AG10803 (cell line): ENCODE measurements around the gene CD34.
"Not testable (repeated sequence)": the region's sequence is repeated elsewhere in the genome, so short reads cannot be mapped to it uniquely, and the experiment has no call there.

Experiments
- DNase-seq: peaks from one replicate; pipeline ENCODE4 v3.0.0; 2010; ENCODE audit warnings: low read depth
- H3K4me3 ChIP-seq: 2 replicates; pipeline ENCODE4 v1.5.1; 2011; ENCODE audit warnings: mild to moderate bottlenecking, low read length, control low read depth
- CTCF ChIP-seq: conservative IDR thresholded peaks from 2 replicates; pipeline ENCODE4 v1.5.1; 2011; ENCODE audit warnings: mild to moderate bottlenecking, low read length, control low read depth, inconsistent platforms

Gene CD34

GRCh38 chr1:207926984-207927383 is 16.1 kb upstream of the CD34 start:
- TF ChIP-seq CTCF = no peak
- no peak for DNase-seq
- no peak overlapping the region for H3K4me3 ChIP-seq

DNA sequence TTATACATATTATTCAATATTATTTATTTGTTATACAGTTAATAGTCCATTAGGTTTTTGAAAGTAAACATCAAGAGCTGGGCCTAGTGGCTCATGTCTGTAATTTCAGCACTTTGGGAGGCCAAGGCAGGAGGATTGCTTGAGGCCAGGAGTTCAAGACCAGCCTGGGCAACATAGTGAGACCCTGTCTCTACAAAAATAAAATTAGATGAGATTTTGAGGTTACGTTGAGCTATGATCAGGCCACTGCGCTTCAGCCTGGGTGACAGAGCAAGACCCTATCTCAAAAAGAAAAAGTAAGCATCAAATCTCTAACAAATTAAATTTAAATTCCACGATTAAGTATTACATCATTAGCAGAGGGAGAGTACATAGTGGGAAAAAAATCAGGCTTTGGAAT is 15.0 kb upstream of the CD34 start:
- not testable (repeated sequence) for H3K4me3 ChIP-seq, DNase-seq

GRCh38 chr1:207925210-207925609 is 14.3 kb upstream of the CD34 start:
- DNase-seq = peak; percentile 60
- TF ChIP-seq CTCF = no peak
- no peak overlapping the region for H3K4me3 ChIP-seq

- no peak for DNase-seq
- H3K4me3 ChIP-seq = no peak overlapping the region
- no peak for TF ChIP-seq CTCF
These were observed 12.6 kb upstream of the CD34 start for GRCh38 chr1:207923561-207923960.

- no peak for DNase-seq
- H3K4me3 ChIP-seq = no peak overlapping the region
- TF ChIP-seq CTCF = no peak
These were observed 12.2 kb upstream of the CD34 start for GRCh38 chr1:207923121-207923520.

DNA sequence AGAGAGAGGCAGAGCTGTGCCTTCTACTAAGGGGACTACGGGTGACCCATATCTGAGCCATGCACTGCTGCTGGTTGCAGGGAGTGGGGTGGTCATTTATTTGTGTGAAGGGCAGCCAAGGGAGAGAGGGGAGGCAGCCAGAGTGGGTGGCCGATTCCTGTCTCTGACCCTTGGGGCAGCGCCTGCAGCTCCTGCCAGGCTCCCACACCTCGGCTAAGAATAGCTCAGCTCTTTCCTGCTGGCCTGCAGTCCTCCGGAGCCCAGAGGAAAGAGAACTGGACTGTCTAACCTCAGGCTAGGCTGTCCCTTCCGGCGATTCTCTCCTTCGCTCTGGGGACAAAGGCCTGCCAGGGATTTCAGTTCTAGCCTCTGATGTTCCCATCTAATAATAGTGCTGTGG is 11.6 kb upstream of the CD34 start:
- H3K4me3 ChIP-seq = no peak overlapping the region
- no peak for TF ChIP-seq CTCF
- DNase-seq = no peak

DNA sequence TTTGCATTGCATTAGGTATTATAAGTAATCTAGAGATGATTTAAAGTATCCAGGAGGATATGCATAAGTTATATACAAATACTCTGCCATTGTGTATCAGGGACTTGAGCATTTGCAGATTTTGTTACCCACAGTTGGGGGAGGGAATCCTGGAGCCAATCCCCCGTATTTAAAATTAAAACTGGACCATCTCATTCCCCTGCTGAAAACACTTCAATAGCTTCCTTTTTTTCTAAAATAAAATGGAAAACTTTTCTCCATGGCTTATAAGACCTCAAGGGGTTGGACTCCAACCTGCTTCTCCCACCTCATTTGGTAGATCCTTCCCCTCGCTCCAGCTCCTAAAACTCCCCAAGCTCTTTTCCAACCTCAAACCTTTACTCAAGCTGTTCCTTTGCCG is 10.4 kb upstream of the CD34 start:
- no peak for DNase-seq
- H3K4me3 ChIP-seq = no peak overlapping the region
- TF ChIP-seq CTCF = no peak

DNA sequence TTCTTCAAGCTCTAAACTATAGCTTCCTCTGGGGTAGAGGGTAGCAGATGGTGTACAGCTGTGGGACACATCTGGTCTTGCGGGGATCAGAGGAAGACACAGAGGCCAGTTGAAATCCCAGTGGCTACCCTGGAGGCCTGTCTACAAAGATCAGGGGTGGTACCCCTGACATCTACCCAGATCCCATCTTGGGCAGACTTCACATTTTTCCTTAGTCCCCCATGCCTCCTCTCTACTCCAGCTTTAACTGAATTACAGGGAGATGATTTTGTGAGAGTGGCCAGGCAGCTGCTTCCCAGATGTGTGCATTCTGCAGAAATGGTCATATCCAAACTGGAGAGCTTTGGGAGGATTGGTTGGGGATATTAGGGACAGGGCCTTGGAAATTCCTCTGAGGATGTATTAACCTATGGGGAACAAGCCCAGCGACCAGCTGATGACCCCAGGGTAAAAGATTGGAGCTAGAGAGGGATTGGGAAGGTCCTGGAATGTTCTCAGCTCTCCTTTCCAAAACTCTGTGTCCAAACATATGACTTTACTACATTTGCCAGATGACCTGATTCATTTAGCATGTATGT is 9.6 kb upstream of the CD34 start:
- DNase-seq = peak; percentile 71

More for the DNA sequence above, 9.6 kb upstream of the CD34 start:
- TF ChIP-seq CTCF = no peak
- no peak overlapping the region for H3K4me3 ChIP-seq
